22Rv1 (cell line): ENCODE results near the gene POLE4.

Experiments used
- CTCF ChIP-seq: fragments of 450-650 bp; IDR thresholded peaks from 2 replicates; pipeline ENCODE4 v1.5.1; 2017; ENCODE audit warnings: mild to moderate bottlenecking
- ZFX ChIP-seq: fragments of 450-650 bp; IDR thresholded peaks from 2 replicates; pipeline ENCODE4 v1.6.1; 2017; ENCODE audit warnings: antibody characterized with exemption, borderline replicate concordance

- TF ChIP-seq CTCF (no peak), ZFX (no peak)
Measured at GRCh38 chr2:74939919-74940812, 18.3 kb upstream of the POLE4 start.
